CD4-positive, alpha-beta T cell treated with Interferon gamma for 1 hour (primary cell): ENCODE results near the gene GNB3.

Experiments
- DNase-seq: peaks from one replicate; pipeline ENCODE4 v3.0.0-alpha.2; 2020

The GNB3 gene

DNA sequence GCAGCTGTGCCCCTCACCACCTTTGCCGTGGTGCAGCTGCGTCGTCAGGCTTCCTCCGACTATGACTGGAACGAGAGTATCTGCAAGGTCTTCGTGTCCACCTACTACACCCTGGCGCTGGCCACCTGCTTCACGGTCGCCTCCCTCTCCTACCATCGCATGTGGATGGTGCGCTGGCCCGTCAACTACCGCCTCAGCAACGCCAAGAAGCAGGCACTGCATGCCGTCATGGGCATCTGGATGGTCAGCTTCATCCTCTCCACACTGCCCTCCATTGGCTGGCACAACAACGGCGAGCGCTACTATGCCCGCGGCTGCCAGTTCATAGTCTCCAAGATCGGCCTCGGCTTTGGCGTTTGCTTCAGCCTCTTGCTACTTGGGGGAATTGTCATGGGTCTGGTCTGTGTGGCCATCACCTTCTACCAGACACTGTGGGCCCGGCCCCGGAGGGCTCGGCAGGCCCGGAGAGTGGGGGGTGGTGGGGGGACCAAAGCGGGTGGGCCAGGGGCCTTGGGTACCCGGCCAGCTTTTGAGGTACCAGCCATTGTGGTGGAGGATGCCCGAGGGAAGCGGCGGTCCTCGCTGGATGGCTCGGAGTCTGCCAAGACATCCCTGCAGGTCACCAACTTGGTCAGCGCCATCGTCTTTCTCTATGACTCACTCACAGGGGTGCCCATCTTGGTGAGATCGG, 16.5 kb upstream of the GNB3 start:
- DNase-seq, result no peak

DNA sequence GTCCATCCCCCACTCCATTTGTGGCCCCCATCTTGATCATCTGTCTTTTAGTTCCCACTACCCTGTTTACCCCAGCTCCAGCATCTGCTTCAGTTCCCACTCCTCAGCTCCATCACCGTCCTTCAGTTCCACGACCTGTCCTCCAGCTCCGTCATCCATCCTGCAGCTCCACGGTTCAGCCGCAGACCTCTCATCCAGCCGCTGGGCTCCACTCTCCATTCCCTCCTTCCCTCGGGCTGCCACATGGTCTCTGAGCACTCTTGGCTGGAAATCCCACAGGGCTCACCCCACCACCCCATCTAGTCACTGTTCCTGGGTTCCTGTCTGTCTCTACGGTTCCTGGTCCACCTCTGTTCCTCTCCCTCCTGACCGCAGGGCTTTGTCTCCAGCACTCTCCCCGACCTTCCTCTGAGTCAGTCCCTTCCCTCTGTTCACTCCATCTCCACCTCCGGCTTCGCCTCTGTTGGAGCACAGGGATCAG, 15.8 kb upstream of the GNB3 start:
- DNase-seq, result no peak

DNA sequence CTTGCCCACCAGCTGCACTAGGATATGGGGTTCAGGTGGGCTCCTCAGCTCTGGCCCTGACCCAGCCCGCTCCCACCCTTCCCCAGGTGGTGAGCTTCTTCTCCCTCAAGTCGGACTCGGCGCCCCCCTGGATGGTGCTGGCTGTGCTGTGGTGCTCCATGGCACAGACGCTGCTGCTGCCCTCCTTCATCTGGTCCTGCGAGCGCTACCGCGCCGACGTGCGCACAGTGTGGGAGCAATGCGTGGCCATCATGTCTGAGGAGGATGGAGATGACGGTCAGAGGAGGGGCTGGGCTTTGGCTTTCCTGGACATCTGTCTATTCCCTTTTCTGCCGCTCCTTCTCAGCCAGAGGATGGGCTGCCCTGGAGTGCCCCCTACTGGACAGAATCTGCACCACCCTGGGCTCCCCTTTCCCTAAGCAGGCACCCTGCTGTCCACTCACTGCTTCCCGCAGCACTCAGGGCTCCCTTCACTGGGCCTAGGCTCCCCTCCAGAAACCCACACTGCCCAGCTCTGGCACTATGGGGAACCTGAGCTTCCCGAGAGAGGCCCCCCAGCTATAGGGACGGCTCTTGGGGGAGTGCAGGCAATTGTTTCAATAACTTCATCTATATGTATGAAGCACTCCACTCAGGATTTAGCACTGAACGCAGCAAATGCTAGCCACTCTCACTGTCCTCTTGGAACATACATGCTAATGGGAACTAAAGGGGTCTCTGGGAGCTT, 15.2 kb upstream of the GNB3 start:
- peak; percentile 69 for DNase-seq

DNA sequence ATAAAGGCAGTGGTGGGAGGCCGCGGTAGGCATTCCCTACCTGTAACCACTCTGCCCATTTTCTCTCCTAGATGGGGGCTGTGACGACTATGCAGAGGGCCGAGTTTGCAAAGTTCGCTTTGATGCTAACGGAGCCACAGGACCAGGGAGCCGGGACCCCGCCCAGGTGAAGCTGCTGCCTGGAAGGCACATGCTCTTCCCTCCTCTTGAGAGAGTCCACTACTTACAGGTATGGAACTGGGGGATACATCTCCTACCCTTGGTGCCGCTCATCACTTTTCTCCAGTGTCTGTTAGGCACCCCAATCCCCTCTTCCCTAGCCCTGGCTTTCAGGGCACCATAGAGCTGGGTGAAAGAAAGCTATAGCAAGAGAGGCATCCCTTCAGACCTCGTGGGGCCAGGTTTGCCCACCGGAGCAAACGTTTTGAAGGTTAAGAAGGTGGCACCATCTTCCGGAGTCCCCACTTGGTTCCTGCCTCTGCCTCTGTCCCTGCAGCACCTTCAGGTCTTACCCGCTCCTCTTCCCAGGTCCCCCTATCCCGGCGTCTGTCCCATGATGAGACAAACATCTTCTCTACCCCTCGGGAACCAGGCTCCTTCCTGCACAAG, 14.5 kb upstream of the GNB3 start:
- no peak for DNase-seq

DNA sequence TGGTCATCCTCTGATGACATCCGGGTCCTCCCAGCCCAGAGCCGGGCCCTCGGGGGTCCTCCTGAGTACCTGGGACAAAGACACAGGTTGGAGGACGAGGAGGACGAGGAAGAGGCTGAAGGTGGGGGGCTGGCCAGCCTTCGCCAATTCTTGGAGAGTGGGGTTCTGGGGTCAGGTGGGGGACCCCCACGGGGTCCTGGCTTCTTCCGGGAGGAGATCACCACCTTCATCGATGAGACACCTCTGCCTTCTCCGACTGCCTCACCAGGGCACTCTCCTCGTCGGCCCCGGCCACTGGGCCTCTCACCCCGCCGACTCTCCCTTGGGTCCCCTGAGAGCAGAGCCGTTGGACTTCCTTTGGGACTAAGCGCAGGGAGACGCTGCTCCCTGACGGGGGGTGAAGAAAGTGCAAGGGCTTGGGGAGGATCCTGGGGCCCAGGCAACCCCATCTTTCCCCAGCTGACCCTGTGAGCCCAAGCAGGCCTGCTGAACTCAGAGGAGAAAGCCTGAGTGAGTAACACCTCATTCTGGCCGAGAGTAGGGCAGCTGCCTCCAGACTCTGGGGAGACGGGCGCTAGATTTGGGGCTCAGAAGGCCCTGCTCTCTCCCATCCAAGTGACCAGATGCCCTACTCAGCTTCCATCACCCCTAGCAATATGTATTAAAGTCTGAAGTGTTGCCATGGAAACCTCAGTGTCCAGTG, 13.8 kb upstream of the GNB3 start:
- no peak for DNase-seq

DNA sequence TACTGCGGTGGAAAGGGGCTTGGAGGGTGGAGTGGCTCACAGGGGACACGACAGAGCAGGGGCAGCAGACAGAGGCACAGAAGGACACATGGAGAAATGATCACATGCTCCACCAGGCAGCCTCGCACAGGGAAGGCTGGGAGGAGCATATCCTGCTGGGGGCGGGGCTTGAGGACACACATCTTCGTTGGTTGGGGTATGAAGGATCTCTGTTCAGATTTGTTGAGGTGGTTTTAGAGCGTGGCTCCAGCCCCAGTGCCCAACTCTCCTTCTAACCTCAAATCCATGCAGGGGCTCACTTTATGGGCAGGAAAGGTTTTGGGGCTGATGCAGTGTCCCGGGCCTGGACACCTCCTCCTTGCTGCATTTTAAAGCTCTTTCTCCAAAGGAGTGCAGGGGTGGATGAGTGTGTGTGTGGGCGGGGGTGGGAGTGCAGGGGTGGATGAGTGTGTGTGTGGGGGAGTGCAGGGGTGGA, 13.3 kb upstream of the GNB3 start:
- DNase-seq, result peak; percentile 14

DNA sequence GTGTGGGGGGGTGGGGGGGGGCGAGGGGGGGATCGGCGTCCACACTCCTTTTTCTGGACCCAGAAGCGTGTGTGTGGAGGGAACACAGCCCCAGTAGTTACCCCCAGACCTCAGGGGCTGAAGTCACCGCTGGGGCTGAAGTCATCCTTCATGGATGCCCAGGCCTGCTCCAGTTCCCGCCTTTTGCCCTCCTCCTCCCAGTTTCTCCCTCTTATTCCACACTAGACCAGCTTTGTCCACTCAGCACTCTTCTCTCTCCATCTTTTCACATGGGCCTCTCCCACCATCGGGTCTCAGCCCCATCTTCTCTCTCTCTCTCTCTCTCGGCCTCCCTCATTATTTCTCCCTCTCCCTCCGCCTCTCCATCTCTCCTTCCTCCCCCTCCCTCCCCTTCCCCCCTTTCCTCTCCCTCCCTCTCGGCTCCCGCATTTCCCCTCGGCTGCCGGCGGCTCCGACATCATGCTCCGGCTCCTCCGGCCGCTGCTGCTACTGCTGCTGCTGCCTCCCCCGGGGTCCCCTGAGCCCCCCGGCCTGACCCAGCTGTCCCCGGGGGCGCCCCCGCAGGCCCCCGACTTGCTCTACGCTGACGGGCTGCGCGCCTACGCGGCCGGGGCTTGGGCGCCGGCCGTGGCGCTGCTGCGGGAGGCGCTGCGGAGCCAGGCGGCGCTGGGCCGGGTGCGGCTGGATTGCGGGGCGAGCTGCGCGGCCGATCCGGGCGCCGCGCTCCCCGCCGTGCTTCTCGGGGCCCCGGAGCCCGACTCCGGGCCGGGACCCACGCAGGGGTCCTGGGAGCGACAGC, 12.5 kb upstream of the GNB3 start, which contains the start of gene P3H3:
Gene P3H3, plus strand, starts transcription at position 426 of the 799 bp plus-strand sequence. Its CDS starts 34 bp downstream, at position 460.
- no peak for DNase-seq

DNA sequence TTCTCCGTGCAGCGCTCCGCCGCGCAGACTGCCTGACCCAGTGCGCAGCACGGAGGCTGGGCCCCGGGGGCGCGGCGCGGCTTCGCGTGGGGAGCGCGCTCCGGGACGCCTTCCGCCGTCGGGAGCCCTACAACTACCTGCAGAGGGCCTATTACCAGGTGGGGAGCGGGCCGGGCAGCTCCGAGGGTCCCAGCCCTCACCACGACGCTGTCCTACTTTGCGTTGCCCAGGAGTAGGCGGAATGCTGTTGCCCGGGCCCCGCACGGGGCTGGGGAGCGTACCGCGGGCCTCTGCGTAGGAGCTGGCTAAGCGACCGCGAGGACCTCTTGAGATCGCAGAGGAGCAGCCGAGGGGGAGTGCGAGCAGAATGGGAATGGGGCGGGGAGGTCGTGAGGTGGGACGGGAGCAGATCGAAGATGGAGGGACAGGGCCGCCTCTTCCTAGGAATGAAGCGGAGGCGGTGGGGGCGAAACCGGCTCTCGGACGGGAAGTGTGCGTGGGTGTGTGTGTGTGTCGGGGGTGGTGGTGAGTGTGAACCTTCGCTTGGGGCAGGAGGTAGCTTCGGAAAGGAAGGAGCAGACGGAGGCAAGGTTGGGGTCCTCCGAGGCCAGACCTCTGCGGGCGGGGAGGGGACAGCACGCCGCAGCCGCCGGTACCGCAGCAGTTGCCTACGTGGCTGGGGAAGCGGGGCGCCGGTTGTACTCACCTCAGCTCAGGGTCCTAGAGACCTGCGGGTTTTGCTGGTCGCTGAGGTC, 11.8 kb upstream of the GNB3 start:
- peak; percentile 12 for DNase-seq

DNA sequence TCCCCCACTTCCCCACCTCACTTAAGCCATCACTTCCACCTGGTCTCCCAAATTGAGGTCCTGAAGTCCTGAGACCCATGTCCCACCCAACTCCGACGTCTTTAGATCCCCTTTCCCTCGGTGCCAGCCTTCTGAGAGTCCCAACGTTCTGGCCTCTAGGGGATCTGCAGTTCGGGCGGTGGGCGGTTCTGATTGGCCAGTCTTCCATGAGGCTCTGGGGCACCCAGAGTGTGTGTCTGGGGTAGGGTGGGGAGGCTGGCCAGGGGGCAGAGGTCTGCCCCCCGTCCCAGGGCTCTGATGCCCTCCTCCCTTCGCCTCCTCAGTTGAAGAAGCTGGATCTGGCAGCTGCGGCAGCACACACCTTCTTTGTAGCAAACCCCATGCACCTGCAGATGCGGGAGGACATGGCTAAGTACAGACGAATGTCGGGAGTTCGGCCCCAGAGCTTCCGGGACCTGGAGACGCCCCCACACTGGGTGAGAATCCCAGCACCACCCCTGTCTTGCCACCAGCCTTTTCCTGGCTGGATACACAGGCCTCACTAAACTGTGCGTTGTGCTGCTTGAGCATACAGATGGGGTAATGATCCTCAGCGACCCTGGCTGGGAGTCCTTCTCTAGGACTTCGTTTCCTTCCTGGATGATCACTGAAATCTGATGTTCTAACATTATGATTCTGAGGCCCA, 11.0 kb upstream of the GNB3 start:
- no peak for DNase-seq

DNA sequence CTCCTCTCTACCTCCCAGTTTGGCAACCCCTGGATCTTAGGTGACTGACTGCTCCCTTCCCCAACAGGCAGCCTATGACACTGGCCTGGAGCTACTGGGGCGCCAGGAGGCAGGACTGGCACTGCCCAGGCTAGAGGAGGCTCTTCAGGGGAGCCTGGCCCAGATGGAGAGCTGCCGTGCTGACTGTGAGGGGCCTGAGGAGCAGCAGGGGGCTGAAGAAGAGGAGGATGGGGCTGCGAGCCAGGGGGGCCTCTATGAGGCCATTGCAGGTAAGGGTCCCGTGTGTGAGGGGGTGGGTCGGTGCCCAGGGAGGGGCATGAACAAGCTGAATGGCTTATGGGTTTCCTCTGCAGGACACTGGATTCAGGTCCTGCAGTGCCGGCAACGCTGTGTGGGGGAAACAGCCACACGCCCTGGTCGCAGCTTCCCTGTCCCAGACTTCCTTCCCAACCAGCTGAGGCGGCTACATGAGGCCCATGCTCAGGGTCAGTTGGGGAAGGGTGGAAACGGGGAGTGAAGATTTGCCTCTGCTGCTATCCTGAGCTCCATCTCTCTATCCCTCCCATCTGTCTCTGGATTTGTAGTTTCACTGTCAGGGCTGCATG, 10.3 kb upstream of the GNB3 start:
- DNase-seq, result no peak

DNA sequence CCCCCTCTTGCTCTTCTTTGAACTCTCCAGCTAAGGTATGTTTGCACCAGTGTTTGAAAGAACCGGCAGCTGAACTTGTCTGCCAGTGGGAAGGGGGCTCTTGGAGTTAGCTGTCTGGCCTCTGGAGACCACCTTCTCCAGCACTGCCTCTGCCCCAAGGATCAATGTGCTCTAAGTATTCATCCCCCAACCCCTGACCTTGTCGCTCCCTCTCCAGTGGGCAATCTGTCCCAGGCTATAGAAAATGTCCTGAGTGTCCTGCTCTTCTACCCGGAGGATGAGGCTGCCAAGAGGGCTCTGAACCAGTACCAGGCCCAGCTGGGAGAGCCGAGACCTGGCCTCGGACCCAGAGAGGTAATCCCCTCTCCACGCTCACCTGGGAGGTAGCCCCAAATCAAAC, 9.7 kb upstream of the GNB3 start:
- no peak for DNase-seq

DNA sequence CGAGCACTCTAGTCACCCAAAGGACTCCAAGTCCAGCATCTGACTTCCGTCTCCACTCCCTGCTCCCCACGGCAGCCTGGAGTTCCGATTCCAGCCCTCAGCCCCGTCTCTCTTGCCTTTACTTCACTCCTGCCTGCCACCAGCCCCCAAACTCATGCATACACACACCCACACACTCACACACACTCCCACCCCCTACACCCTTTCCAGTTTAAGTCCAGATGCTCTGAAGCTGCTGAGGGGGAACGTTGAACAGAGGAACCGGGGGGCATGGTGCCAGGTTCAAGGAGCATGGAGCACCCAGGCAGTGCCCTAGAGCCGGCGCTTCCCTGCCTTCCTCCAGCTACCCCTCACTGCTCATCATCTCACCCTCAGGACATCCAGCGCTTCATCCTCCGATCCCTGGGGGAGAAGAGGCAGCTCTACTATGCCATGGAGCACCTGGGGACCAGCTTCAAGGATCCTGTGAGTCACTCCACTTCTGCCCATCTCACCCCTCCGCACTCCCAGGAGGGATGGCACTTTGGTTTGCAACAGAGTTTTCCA, 9.2 kb upstream of the GNB3 start:
- DNase-seq, result no peak

DNA sequence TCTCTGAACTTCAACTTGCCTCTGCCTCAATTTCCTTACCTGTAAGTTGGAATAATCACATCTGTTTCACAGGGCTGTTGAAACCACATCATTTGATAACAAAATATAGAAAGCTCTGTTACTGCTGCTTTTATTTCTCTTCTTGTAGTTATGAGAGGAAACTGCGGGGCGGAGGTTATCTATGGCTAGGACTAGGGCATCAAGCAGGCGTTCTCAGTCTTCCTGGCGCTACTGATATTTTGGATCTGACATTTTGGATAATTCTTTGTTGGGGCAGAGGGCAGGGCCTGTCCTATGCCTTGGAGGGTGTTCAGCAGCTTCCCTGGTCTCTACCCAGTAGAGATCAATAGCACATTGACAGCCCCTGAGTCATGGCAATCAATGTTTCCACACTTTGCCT, 8.6 kb upstream of the GNB3 start:
- DNase-seq, result no peak

DNA sequence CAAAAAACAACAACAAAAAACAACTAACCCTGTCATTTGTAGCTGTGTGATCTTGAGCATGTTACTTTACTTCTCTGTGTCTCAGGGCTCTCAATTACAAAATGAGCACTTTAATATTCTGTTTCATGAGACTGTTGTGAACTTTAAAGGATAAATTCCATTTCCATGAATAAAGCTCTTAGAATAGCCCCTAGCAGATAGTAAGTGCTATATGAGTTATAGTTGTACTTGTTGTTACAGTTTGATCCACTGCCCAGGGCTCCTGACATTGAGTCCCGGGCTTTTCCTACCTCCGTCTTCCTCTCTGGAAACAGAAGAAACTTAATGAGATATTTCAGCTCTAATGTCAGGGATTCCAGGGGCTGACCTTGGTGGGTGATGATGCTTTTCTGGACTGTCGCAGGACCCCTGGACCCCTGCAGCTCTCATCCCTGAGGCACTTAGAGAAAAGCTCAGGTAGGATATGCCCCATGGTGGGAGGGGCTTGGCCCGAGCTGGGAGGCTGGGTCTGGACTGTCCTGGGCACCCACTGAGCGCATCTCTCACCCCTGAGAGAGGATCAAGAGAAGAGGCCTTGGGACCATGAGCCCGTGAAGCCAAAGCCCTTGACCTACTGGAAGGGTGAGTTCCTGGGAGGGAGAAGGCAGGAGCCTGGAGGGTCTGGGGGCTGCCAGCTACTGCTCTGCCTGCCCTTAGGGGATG, 7.4 kb upstream of the GNB3 start:
- DNase-seq, result no peak

DNA sequence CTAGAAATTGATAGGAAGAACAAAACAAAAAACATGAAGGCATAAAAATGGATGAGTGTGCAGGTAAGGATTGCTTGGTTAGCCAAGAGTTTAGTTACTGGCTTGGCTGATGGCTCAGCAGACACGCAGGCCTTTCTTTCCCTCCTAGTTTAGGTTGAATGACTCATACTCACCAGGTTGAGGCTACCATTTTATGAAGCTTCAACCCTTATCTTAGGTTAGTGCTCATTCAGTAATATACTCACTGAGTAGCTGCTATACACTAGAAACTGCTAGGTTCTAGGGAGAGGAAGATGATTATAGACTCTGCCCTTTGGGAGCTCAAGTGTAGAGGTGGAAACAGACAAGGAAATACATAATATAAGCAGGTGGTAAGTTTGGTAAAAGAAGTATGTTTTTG, 6.5 kb upstream of the GNB3 start:
- no peak for DNase-seq

DNA sequence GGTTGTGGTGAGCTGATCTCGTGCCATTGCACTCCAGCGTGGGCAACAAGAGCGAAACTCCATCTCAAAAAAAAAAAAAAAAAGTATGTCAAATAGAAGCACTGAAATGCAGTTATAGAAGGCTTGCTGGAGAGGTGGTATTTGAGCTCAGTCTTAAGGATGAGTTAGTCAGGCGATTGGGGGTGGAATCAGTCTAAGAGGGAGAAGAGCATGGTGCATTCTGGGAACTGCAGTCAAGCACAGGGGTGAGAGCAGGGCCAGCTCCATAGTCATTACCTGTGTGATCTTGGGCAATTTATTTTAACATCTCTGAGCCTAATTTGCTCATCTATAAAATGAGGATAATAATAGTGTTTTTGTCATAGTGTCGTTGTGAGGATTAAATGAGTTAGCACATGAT, 5.9 kb upstream of the GNB3 start:
- DNase-seq, result no peak

DNA sequence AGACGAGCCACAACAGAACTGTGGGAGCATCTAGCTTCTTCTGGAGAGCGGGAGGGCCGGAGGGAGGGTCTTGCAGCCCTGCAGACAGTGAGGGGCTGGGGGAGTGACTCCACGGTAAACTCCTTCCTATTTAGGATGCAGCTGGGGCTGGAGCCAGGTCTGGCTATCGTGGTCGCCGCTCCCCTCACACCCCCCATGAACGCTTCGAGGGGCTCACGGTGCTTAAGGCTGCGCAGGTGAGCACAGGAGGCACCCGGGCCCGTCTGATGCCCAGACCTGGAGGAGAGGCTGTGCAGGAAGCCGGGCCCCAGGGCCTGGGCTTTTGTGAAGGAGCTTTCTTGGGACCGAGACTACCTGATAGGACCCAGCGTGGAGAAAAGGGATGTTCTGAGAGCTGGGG, 3.9 kb upstream of the GNB3 start:
- DNase-seq, result no peak

DNA sequence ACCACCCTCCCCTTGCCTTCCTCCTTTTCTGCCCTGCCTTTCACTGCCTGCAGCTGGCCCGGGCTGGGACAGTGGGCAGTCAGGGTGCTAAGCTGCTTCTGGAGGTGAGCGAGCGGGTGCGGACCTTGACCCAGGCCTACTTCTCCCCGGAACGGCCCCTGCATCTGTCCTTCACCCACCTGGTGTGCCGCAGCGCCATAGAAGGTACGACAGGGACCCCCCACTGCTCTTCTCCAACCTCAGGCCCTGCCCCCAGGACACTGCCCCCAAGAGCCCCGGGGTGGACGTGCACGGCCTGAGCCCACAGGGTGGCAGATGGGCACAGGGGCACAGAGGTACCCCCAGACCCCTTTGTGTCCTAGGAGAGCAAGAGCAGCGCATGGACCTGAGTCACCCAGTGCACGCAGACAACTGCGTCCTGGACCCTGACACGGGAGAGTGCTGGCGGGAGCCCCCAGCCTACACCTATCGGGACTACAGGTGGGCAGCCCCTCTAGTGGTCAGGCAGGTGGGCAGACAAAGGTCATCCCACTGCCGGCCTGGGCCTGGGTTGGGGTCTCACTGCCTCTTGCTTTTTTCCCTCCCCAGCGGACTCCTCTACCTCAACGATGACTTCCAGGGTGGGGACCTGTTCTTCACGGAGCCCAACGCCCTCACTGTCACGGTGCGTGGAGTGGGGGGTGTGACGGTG, 3.2 kb upstream of the GNB3 start:
- DNase-seq, result no peak

DNA sequence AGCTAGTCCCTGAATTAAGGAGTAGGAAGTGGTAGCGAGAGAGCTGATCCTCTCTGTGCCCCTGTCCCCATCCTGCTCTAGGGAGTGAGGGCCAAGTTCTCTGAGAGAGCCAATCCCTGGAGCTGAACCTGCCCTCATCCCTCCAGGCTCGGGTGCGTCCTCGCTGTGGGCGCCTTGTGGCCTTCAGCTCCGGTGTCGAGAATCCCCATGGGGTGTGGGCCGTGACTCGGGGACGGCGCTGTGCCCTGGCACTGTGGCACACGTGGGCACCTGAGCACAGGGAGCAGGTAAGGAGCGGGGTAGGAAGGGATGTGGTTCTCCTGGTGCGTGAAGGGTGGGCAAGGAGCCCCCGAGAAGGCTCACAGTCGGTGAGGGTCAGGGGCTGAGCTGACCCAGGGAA, 1.9 kb upstream of the GNB3 start:
- no peak for DNase-seq
